HepG2 (cell line): ENCODE data around the gene CEP78. TPM values are rescaled to one million over a fixed set of nuclear protein-coding genes. Genes with fewer than 3 reads are reported as not detected.
A peak's percentile ranks its signal among the peaks of the same experiment; 100 is the strongest.

Experiments
- ARID5B ChIP-seq: IDR thresholded peaks from 2 replicates; pipeline ENCODE4 v1.4.0; 2020; ENCODE audit warnings: mild to moderate bottlenecking, missing genetic modification reagents
- KLF13 ChIP-seq: sonication (generic); formaldehyde crosslinking; IDR thresholded peaks from 2 replicates; pipeline ENCODE4 v1.4.0; 2020; ENCODE audit warnings: mild to moderate bottlenecking, missing genetic modification reagents
- REST ChIP-seq, 2 experiments: IDR thresholded peaks; 2 replicates each; pipeline ENCODE4 v1.6.1; 2011 to 2012; ENCODE audit warnings: low read length in 2 of 2, borderline replicate concordance in 1 of 2, low read depth in 1 of 2, mild to moderate bottlenecking in 1 of 2, moderate library complexity in 1 of 2
- TRIM22 ChIP-seq: fragments of 450-650 bp; IDR thresholded peaks from 2 replicates; pipeline ENCODE4 v1.6.1; 2017
- UBTF ChIP-seq: sonication (generic); formaldehyde crosslinking; IDR thresholded peaks from 2 replicates; pipeline ENCODE4 v1.4.0; 2020; ENCODE audit warnings: mild to moderate bottlenecking, missing genetic modification reagents
- ZNF256 ChIP-seq: sonication (generic); formaldehyde crosslinking; conservative IDR thresholded peaks from 2 replicates; pipeline ENCODE4 v1.4.0; 2020; ENCODE audit warnings: missing genetic modification reagents
- ZNF44 ChIP-seq: sonication (generic); formaldehyde crosslinking; IDR thresholded peaks from 2 replicates; pipeline ENCODE4 v1.5.1; 2020; ENCODE audit warnings: mild to moderate bottlenecking, missing genetic modification reagents
- ZNF547 ChIP-seq: sonication (generic); formaldehyde crosslinking; IDR thresholded peaks from 2 replicates; pipeline ENCODE4 v1.5.1; 2020; ENCODE audit warnings: mild to moderate bottlenecking, missing genetic modification reagents
- ZNF746 ChIP-seq: sonication (generic); formaldehyde crosslinking; IDR thresholded peaks from 2 replicates; pipeline ENCODE4 v1.8.0; 2022; ENCODE audit warnings: mild to moderate bottlenecking, missing genetic modification reagents
- polyA plus RNA-seq, 8 experiments: library from polyadenylated mRNA; depleted of rRNA in 3 of 8; stranded (reverse) in 7 of 8; unstranded in 1 of 8; fragments of >200 nt; fragmentation: Illumina TruSeq in 4 of 8; extraction: Trizol in 4 of 8; gene quantifications; 2 replicates each; pipeline versions ENCODE4 v1.2.1 to v1.2.3, GENCODE V29; 2011 to 2016; ENCODE audit warnings: low read depth in 4 of 8, missing spikeins in 1 of 8, mixed read lengths in 1 of 8; ENCODE audit not compliant: insufficient read depth in 1 of 8
- total RNA-seq, 5 experiments: library from RNA; depleted of rRNA; stranded (reverse); fragments of >200 nt; fragmentation: Illumina TruSeq; extraction: Trizol; gene quantifications; 2 replicates each; pipeline ENCODE4 v1.2.3, GENCODE V29; 2016; ENCODE audit warnings: low read depth in 1 of 5
- TF ChIP-seq, protein P1 (sequence below): sonication (generic); formaldehyde crosslinking; IDR thresholded peaks from 2 replicates; pipeline ENCODE4 v1.5.1; 2020; ENCODE audit warnings: missing genetic modification reagents, mild to moderate bottlenecking, borderline replicate concordance
- TF ChIP-seq, protein P2 (sequence below): IDR thresholded peaks from 2 replicates; pipeline ENCODE4 v1.6.1; 2016

Gene CEP78
- total and polyA plus RNA-seq, 2 of the 13 experiments (the other 11 are each of a cell fraction or from before 2014, with no cell fraction given): 5.1 to 30.8 TPM

- TF ChIP-seq UBTF (peak; percentile 97), ZNF256 (peak; percentile 11; the same call in 1 of the 2 replicates), REST (IDR thresholded peaks at IDR 0.05; ENCODE audit: borderline replicate concordance in 1 of 2, low read depth in 1 of 2, low read length in 2 of 2) (no peak; a peak in 1 of 4 replicates), KLF13 (CRISPR knock-in tag) (no peak), ZNF547 (CRISPR knock-in tag) (peak; percentile 81; the same call in 1 of the 2 replicates), TRIM22 (no peak), ZNF746 (CRISPR knock-in tag) (peak; percentile 76), ZNF44 (CRISPR knock-in tag) (no peak), ARID5B (no peak; the same call in none of the 2 replicates)
- TF ChIP-seq, protein P1, sequence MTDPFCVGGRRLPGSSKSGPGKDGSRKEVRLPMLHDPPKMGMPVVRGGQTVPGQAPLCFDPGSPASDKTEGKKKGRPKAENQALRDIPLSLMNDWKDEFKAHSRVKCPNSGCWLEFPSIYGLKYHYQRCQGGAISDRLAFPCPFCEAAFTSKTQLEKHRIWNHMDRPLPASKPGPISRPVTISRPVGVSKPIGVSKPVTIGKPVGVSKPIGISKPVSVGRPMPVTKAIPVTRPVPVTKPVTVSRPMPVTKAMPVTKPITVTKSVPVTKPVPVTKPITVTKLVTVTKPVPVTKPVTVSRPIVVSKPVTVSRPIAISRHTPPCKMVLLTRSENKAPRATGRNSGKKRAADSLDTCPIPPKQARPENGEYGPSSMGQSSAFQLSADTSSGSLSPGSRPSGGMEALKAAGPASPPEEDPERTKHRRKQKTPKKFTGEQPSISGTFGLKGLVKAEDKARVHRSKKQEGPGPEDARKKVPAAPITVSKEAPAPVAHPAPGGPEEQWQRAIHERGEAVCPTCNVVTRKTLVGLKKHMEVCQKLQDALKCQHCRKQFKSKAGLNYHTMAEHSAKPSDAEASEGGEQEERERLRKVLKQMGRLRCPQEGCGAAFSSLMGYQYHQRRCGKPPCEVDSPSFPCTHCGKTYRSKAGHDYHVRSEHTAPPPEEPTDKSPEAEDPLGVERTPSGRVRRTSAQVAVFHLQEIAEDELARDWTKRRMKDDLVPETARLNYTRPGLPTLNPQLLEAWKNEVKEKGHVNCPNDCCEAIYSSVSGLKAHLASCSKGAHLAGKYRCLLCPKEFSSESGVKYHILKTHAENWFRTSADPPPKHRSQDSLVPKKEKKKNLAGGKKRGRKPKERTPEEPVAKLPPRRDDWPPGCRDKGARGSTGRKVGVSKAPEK (CRISPR knock-in tag): no peak
- TF ChIP-seq, protein P2, sequence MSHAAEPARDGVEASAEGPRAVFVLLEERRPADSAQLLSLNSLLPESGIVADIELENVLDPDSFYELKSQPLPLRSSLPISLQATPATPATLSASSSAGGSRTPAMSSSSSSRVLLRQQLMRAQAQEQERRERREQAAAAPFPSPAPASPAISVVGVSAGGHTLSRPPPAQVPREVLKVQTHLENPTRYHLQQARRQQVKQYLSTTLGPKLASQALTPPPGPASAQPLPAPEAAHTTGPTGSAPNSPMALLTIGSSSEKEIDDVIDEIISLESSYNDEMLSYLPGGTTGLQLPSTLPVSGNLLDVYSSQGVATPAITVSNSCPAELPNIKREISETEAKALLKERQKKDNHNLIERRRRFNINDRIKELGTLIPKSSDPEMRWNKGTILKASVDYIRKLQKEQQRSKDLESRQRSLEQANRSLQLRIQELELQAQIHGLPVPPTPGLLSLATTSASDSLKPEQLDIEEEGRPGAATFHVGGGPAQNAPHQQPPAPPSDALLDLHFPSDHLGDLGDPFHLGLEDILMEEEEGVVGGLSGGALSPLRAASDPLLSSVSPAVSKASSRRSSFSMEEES (CRISPR knock-in tag): peak; percentile 0; the same call in 1 of the 2 replicates
Observed at GRCh38 chr9:78235762-78236550, at the start of gene CEP78 (continued).
